Upper lobe of left lung (tissue), 6 donors: ENCODE measurements around the gene CCDC178. TPM values are rescaled to one million over a fixed set of nuclear protein-coding genes. Genes with fewer than 3 reads are reported as not detected.

Experiments used
- ATAC-seq, 2 donors: fragments of 200-7000 bp; cut with Tn5 transposase; one replicate each; pipeline ENCODE4 v1.9.1; 2022; ENCODE audit warnings: mild to moderate bottlenecking in 2 of 2, moderate library complexity in 2 of 2; ENCODE audit not compliant: low FRiP score in 2 of 2
- DNase-seq, 2 donors: peaks; one replicate each; pipeline ENCODE4 v3.0.0-alpha.2; 2019 to 2020
- H3K27ac ChIP-seq, 4 donors: fragments of 200-600 bp; sonication (generic); one replicate each; pipeline ENCODE4 v1.5.1; 2016 to 2019
- H3K27me3 ChIP-seq, 4 donors: fragments of 200-600 bp; sonication (generic); one replicate each; pipeline ENCODE4 v1.5.1; 2017 to 2019
- H3K36me3 ChIP-seq, 4 donors: fragments of 200-600 bp; sonication (generic); one replicate each; pipeline ENCODE4 v1.5.1; 2016 to 2019
- H3K4me1 ChIP-seq, 4 donors: fragments of 200-600 bp; sonication (generic); one replicate each; pipeline ENCODE4 v1.5.1; 2018 to 2019
- H3K4me3 ChIP-seq, 4 donors: fragments of 200-600 bp; sonication (generic); one replicate each; pipeline ENCODE4 v1.5.1; 2017 to 2019; ENCODE audit warnings: mild to moderate bottlenecking in 2 of 4, moderate library complexity in 1 of 4
- H3K9me3 ChIP-seq, 4 donors: fragments of 200-600 bp; sonication (generic); one replicate each; pipeline ENCODE4 v1.5.1; 2018 to 2019
- CTCF ChIP-seq, 6 experiments: fragments of 450-650 bp in 4 of 6; fragments of 200-600 bp in 2 of 6; sonication (generic) in 2 of 6; IDR thresholded peaks; one replicate each; pipeline ENCODE4 v1.5.1; 2016 to 2019; ENCODE audit warnings: antibody characterized with exemption in 6 of 6
- EP300 ChIP-seq, 4 donors: sonication (generic); formaldehyde crosslinking; IDR thresholded peaks; one replicate each; pipeline ENCODE4 v1.5.1; 2017; ENCODE audit warnings: antibody characterized with exemption in 4 of 4, control low read depth in 2 of 4
- POLR2A ChIP-seq, 4 donors: fragments of 450-650 bp; IDR thresholded peaks; one replicate each; pipeline ENCODE4 v1.5.1; 2016 to 2017; ENCODE audit warnings: antibody characterized with exemption in 4 of 4, mild to moderate bottlenecking in 2 of 4
- POLR2AphosphoS5 ChIP-seq, 2 donors: sonication (generic); formaldehyde crosslinking; IDR thresholded peaks; one replicate each; pipeline ENCODE4 v1.5.1; 2017; ENCODE audit warnings: antibody characterized with exemption in 2 of 2
- WGBS, 2 donors: methylation state at CpG; one replicate each; pipeline ENCODE4 v1.1.5; 2017 to 2018; 5-methylcytosine and 5-hydroxymethylcytosine counted together
- total RNA-seq, 6 donors: library from RNA; depleted of rRNA in 4 of 6; stranded (reverse); fragments of >200 nt in 4 of 6; gene quantifications; one replicate each; pipeline versions ENCODE4 v1.1.0 to v1.2.1, GENCODE V29; 2016 to 2021
- donor health status: DM: no; HTN: no; CAD: no; lungs with moderate emphysema.
- donor health status: DM: no; HTN: yes; CAD: no; lungs with severe emphysema.

Gene CCDC178
- total RNA-seq, 6 donors from 2014 or later: 0.89 to 1.4 TPM; not detected in 4

- ATAC-seq (no peak), DNase-seq (no peak)
- Histone ChIP-seq H3K9me3 (no peaks in the 10 kb centered on the region), H3K36me3 (no peaks in the 10 kb centered on the region), H3K27me3 (no peaks in the 10 kb centered on the region), H3K4me3 (no peak overlapping the region), H3K4me1 (no peaks in the 10 kb centered on the region), H3K27ac (no peak overlapping the region)
- TF ChIP-seq POLR2AphosphoS5 (IDR thresholded peaks at IDR 0.05): no peak
- 71 to 81% methylated on average over 1 of the region's 1 CpG for WGBS, 2 donors
Observed at GRCh38 chr18:33114749-33115148, 325.8 kb downstream of the CCDC178 start.

- Histone ChIP-seq H3K4me3 (no peak overlapping the region), H3K36me3 (no peaks in the 10 kb centered on the region), H3K27ac (no peak overlapping the region), H3K9me3 (no peaks in the 10 kb centered on the region), H3K4me1 (no peaks in the 10 kb centered on the region), H3K27me3 (no peaks in the 10 kb centered on the region)
- no peak for TF ChIP-seq CTCF (IDR thresholded peaks at IDR 0.05)
- TF ChIP-seq EP300 (IDR thresholded peaks at IDR 0.05): no peak
- TF ChIP-seq POLR2A (IDR thresholded peaks at IDR 0.05): no peak
- TF ChIP-seq POLR2AphosphoS5 (IDR thresholded peaks at IDR 0.05): no peak
- DNase-seq (no peak), ATAC-seq (no peak)
- 100% methylated on average over 1 of the region's 1 CpG for WGBS, 2 donors
Observed at GRCh38 chr18:33113416-33113815, 327.1 kb downstream of the CCDC178 start.

GRCh38 chr18:33107511-33107910 lies 333.0 kb downstream of the CCDC178 start:
- no peak for DNase-seq
- no peaks in the 10 kb centered on the region for H3K36me3 ChIP-seq
- no peaks in the 10 kb centered on the region for H3K27me3 ChIP-seq
- ATAC-seq: no peak
- H3K27ac ChIP-seq: no peak overlapping the region
- H3K9me3 ChIP-seq: no peaks in the 10 kb centered on the region
- no peaks in the 10 kb centered on the region for H3K4me1 ChIP-seq
- TF ChIP-seq POLR2AphosphoS5 (IDR thresholded peaks at IDR 0.05): no peak
- no peak for TF ChIP-seq EP300 (IDR thresholded peaks at IDR 0.05)
- no peak for TF ChIP-seq POLR2A (IDR thresholded peaks at IDR 0.05)
- TF ChIP-seq CTCF (IDR thresholded peaks at IDR 0.05): no peak
- no peak overlapping the region for H3K4me3 ChIP-seq

GRCh38 chr18:33101316-33101715 lies 339.2 kb downstream of the CCDC178 start:
- ATAC-seq (no peak), DNase-seq (no peak)
- Histone ChIP-seq H3K27me3 (no peaks in the 10 kb centered on the region), H3K36me3 (no peaks in the 10 kb centered on the region), H3K9me3 (no peaks in the 10 kb centered on the region), H3K4me3 (no peak overlapping the region), H3K27ac (no peak overlapping the region), H3K4me1 (no peaks in the 10 kb centered on the region)
- 80 to 83% methylated on average over 3 of the region's 3 CpGs for WGBS, 2 donors
- TF ChIP-seq EP300 (IDR thresholded peaks at IDR 0.05) (no peak), POLR2AphosphoS5 (IDR thresholded peaks at IDR 0.05) (no peak), CTCF (IDR thresholded peaks at IDR 0.05) (no peak), POLR2A (IDR thresholded peaks at IDR 0.05) (no peak)

- Histone ChIP-seq H3K36me3 (no peaks in the 10 kb centered on the region), H3K9me3 (no peaks in the 10 kb centered on the region), H3K4me3 (no peak overlapping the region), H3K27me3 (no peaks in the 10 kb centered on the region), H3K27ac (no peak overlapping the region), H3K4me1 (no peaks in the 10 kb centered on the region)
- ATAC-seq: no peak
- TF ChIP-seq POLR2A (IDR thresholded peaks at IDR 0.05) (no peak), POLR2AphosphoS5 (IDR thresholded peaks at IDR 0.05) (no peak), CTCF (IDR thresholded peaks at IDR 0.05) (no peak), EP300 (IDR thresholded peaks at IDR 0.05) (no peak)
- no peak for DNase-seq
- 60 to 71% methylated on average over 3 of the region's 3 CpGs for WGBS, 2 donors
Observed at GRCh38 chr18:33099626-33100025, 340.9 kb downstream of the CCDC178 start.
